T-helper 1 cell (primary cell): ENCODE results near the gene DPP6.
"Not testable (repeated sequence)": the region's sequence is repeated elsewhere in the genome, so short reads cannot be mapped to it uniquely, and the experiment has no call there.

Experiments used
- DNase-seq, 5 donors: peaks; one replicate each; pipeline ENCODE4 v3.0.0-alpha.2; 2012 to 2020

Gene DPP6

DNA sequence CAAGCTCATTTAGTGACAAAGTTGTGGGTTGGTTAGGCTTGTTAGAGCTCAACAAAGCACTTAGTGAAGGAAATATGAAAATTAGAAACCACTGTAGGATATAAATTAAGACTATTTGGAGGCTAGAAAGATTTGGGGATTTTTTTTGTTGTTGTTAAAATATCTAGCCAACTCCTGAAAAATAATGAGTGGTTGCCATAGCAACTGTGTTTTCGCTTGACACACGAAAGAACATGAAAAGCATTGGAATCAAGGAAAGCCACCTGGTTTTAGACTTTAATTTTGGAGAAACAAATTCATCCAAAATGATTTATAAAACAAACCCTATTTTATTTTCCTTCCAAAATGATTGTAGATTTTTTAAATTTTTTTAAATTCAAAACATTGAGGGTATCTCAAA, 26.3 kb downstream of the DPP6 start:
- not testable (repeated sequence) for DNase-seq

DNA sequence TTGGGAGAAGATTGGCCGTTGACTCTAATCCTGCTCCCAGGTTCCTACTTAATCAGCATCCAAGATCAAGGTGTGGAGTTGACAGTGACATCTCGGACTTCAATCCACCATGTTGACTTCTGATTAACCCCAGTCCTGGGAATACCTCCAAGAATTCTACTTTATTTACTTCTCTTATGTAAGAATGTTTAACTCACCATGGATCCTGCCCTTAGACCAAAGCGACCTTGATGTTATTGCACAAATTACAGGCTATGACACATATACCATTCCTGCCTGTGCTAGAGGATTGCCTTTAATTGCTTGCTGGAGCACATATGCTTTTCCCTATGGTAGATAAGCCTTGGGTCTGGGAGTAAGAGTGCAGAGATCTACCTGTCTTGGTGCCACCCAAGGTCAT, 28.1 kb downstream of the DPP6 start:
- DNase-seq = not testable (repeated sequence)

DNA sequence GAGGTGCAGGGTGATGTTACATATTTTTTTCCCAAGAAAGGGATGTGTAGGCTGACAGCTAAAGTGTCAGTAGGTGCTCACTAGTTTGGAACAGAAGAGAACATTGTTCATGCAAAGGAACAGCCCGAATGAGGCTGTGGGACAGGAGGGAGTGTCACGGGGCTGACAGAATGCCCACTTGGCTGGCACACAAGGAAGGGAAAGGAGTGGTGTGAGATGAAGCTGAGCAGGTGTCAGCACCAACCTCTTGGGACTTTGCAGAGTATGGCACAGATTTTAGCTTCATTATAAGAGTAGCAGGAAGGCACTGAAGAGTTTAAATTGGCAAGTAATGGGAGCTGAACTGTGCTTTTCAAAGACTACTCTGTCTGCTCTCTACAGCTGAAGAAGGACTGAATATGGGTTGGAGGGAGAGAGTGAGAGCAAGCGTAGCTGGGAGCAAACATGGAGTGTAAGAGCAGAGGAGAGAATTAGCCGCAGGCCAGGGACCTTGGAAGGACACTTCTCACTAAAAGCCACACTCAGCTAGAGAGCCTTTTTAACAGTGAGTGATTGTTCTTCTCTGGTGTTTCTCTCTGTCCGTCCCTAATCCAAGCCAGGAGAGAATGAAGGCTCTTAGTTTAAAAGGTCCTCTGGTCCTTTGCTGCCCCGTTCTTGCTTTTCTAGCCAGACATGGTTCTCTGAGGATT, 35.0 kb downstream of the DPP6 start:
- DNase-seq = not testable (repeated sequence)

DNA sequence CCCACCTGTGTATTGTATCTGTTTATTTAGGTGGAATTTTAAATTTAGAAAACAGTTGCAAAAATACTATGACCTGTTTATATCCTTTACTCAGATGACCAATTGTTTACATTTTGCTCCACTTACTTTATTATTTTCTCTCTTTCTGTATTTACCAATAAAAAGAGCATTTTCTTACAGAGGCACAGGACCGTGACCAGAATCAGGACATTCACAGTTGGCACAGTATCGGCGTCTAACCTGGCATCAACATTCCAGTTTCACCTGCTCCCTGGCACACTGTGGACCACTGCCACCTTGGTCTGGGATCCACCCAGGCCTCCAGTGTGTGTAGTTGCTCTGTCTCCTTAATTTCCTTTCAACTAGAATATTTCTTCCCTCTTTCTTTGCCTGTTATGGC, 39.9 kb downstream of the DPP6 start:
- not testable (repeated sequence) for DNase-seq

DNA sequence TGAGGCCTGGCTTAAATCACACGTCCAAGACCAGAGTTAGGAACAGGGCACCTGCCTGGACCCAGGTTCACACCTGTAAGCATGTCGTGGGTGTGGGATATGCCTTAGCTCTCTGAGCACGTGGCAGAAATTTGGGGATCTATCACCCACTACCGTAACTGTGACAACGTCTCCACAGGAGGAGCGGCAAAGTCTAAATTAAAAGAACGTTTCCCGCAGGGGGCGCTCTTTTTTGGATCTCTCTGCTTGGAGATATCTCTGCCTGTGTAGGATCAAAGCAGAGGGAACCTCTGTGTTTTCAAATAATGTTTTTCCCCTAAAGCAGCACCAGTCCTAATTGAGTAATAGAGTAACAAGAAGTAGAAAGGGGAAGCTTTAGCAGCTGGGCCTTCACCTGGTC, 43.0 kb downstream of the DPP6 start:
- DNase-seq = not testable (repeated sequence)

DNA sequence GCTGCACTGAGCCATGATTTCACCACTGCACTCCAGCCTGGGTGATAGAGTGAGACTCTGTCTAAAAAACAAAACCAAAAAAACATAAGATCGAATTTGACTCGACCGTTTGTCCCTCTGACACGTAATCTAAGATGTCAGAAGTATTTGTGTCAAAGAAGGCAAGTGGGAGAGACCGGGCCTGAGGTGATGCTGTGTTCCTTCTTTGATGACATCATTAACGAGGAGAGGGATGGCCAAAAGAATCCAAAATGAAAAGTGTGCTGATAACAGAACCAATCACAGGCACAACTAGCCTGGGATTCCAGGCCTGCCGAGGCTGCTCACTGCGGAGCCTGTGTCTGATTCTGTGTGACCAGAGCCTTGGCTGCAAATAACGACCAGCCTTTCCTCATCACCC, 52.9 kb downstream of the DPP6 start:
- DNase-seq = not testable (repeated sequence)

DNA sequence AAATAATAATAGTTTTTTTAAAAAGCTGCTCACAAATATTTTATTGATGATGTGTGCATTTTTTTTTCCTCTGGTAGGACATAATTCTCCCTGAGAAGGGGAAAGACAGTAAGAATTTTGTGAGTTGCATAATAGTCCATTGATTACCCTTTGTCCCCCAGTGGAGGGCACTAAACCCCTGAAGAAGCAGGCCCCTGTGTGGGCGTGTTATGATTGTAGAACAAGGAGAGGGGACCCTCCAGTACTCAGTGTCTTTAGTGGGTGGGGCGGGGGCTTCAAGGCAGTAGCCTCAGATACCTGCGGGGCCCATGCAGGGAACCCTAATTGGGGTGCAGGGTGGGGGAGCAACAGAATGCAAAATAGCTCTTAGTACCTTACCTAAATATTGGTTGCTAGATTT, 57.4 kb downstream of the DPP6 start:
- DNase-seq = not testable (repeated sequence)

DNA sequence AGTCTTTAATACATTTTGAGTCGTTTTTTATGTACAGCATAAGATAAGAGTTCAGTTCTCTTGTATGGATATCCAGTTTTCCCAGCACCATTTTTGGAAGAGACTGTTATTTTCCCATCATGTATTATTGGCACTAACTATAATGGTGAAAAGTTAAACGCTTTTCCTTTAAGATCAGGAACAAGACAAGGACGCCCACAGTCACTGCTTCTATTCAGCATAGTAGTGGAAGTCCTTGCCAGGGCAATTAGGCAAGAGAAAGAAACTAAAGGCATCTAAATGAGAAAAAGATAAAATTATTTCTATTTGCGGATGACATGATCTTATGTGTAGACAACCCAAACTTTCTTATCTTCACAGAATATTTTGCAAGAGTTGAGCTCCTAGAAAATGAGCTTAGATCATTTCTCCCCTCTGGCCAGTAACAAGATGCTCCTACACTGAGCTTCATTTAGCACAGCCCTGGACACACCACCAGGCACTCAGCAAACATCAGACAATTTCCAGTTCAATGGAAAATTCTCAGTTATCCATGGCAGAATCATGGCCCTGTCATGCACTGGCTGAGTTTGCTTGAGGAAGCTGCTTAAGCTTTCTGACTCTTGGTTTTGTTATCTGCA, 61.6 kb downstream of the DPP6 start:
- DNase-seq = not testable (repeated sequence)

DNA sequence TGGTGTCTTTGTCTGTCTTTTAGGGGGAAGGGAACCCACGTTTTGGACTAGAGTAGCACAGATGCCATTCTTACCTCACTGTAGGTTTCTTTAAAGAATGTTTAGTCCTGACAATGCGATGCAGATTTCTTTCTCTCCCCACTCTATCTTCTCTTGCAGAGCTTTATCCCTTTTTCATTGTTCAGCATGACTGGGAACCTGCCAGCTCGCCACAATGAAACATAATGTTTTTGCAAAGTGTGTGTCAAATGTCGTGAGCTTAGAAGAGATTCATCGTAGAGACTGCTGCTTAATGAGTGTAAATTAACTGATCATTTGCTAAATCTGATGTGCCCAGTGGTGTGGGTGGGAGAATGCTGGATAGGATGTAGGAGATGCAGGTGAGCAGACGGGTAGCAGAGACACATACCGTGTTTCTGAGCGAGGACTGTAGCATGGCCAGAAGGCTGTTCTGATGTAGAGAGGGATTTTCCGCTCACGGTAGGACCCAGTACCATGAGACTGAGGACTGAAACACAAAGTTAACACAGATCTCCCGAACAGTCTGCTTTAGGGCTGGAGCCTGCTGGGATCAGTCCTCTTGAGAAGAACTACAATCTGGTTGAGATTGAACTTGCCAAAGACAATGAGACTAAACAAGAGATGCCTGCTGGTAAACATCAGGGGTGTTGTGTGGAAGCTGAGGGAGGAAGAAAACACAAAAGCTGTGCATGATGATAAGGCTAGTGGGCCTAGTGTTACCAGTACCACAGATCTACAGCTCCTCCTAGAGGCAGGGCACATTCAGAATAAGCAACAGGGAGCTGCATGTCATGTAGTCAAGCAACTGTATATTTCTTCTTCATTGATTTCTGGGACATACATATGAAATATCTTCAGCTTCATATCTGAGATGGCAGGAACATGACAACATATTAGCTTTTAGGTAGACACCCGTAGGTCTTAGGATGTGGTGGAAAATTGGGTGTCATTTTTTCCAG, 65.5 kb downstream of the DPP6 start:
- not testable (repeated sequence) for DNase-seq

DNA sequence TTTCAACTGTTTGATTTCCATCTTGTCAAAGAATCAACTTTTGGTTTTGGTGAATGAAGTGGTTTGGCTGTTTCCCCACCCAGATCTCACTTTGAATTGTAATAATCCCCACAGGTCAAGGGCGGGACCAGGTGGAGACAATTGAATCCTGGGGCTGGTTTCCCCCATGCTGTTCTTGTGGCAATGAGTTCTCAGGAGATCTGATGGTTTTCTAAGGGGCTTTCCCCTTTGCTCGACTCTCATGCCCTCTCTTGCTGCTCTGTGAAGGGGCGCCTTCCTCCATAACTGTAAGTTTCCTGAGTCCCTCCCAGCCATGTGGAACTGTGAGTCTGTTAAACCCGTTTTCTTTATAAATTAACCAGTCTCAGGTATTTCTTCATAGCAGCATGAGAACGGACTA, 68.6 kb downstream of the DPP6 start:
- DNase-seq = not testable (repeated sequence)

DNA sequence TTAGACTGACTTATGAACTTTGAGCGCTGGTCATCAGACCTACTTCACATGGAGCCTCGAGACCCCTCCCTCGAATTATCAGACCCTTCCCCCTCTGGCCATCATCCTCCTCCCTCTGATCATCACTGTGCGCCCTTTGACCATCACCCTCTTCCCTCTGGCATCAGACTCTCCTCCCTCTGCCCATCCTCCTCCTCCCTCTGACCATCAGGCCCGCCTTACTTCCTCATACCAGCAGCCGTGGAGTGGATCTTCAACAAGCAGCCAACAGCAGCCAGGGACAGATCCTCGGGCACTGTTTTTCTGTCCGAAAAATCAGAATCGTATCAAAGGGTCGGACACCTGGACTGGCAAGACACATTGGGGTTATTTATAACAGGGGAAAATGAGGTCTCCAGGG, 70.5 kb downstream of the DPP6 start:
- DNase-seq = not testable (repeated sequence)

DNA sequence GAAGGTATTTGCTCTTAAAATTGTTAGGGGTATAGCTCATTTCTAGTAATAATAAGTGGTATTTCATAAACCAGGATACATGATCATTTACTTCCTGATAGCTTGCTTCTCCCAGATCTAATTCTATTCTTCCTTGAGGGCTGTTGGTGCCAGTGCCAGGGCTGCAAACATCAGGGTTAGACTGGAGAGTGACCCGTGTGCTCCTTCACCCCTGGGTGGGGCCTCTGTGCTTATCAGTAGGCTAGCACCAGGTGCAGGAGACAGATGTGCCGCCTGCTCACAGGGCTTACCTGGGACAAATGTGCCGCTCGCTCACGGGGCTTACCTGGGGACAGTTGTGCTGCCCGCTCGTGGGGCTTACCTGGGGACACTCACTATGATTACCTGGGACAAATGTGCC, 71.2 kb downstream of the DPP6 start:
- DNase-seq = not testable (repeated sequence)

DNA sequence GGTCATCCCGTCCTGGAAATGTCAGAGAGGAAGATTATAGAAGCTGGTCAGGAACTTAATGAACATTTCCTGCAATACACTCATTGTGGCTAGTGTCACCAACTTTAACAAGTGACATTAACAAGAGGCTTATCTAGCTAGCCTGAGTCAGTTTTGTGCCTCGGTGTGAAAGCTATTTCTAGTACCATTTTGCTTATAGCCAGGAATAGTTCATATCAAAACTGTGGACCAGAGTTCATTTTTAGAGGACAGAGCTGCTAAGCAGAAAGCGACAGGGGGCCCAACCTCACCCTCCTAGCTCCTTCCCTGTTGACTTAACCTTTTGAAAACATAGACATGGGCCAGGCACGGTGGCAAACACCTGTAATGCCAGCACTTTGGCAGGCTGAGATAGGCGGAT, 76.9 kb downstream of the DPP6 start:
- not testable (repeated sequence) for DNase-seq

DNA sequence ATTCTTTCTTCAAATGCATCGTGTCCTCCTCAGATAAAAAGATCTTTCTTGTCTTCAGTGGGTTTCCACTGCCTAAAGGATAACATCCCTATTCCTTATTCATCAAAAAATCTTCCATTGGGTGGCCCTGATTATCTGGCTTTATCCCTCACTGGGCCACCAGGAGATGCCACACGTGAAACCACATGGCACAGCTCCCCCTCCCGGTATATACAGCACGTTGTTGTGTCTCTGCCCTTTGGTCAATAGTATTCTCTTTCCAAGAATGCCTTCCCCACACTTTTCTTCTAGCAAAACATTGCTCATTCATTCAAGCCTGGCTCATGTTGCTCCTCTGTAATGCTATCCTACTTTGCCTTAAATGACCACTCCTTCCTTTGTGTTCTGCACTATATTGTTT, 80.4 kb downstream of the DPP6 start:
- not testable (repeated sequence) for DNase-seq

DNA sequence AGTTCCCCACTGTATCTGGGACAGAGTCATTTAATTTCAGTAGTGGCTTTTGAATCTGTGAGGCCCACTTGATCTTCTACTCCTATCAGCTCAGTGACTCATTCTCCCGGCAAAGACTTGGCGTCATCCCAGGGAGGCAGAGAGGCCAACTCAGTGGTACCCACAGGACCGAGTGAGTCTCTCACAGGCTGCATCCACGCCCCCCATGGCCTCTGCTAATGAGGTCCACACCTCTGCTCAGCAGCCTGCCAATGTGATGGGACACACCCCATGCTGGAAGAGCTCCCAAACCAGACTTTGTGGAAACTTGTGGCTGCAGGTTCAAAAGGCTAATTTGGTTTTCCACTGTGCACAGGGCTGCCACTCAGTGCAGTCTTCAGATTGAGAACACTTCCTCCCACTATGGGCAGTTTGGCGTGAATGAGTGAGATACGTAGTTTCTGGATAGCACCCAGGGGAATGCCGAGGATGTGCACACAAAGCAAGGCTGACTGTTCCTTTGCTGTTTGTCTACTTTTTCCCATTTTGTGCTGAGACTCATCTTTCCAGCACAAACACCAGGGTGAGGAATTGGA, 81.6 kb downstream of the DPP6 start:
- not testable (repeated sequence) for DNase-seq

DNA sequence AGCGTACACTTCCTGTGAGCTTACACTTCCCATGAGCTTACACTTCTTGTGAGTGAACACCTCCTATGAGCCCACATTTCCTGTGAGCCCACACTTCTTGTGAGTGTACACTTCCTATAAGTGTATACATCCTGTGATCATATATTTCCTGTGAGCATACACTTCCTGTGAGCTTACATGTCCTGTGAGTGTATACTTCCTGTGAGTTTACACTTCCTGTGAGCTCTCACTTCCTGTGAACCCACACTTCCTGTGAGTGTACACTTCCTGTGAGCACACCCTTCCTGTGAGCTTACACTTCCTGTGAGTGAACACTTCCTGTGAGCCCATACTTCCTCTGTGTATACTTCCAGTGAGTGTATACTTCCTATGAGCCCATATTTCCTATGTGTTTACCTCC, 82.5 kb downstream of the DPP6 start:
- DNase-seq = not testable (repeated sequence)

DNA sequence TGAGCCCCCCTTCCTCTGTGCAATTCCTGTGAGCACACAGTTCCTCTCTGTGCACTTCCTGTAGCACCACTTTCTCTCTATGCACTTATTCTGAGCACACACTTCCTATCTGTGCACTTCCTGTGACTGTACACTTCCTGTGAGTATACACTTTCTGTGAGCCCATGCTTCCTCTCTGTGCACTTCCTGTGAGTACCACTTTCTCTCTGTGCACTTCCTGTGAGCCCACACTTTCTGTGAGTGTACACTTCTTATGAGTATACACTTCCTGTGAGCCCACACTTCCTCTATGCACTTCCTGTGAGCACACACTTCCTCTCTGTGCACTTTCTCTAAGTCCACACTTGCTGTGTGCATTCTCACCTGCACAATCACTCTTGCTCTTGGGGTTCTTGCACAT, 83.4 kb downstream of the DPP6 start:
- DNase-seq = peak in 1 of 5 donors; percentile 2

DNA sequence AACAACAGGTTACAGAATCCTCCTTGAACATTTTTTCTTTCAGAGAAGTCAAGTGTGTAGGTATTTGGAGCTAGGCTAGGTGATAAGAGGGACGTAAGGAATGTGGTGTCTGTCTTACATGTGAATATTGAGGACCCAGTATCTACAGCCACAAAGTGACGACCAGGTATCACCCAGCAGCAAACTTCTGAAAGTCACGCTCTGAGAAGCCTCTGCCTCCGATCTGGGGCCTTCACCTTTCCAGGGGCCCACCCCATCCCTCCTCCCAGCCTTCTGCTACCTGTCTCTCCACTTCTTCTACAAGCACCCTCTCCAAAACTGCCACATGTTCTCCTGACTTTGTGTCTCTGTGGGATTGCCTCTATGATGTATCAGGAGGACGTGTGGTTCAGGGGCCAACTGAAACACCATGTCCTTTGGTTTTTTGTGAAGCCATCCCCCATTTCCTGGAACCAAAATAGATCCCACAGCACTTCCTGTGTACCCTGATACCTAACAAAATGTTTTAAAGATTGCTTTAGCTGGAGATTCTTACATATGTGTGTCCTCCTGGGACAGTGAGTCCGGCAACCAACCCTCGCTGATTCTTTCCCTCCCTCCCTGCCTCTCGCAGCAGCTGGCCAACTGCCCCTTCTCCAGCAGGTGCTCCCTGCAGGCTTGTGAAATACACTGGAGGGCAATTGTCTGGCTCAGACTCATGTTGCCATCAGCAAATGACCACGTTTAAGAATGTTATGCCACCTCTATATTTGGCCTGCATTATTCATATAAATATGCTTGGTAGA, 93.9 kb downstream of the DPP6 start:
- not testable (repeated sequence) for DNase-seq

DNA sequence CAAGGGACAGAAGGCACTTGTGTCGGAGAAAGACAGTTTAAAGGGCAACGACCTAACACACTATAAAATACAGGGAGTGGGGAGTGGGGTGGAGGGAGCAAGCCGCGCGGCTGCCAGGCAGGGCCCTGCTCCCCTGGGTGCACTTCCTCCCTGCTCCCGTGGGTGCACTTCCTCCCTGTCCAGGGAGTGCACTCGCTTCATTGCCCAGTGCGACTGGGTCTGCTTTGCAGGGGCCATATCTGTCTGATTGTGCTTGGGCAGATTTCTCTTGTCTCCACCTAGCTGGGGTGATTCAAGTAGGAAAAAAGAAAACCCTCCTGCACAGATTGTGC, 94.5 kb downstream of the DPP6 start:
- not testable (repeated sequence) for DNase-seq

DNA sequence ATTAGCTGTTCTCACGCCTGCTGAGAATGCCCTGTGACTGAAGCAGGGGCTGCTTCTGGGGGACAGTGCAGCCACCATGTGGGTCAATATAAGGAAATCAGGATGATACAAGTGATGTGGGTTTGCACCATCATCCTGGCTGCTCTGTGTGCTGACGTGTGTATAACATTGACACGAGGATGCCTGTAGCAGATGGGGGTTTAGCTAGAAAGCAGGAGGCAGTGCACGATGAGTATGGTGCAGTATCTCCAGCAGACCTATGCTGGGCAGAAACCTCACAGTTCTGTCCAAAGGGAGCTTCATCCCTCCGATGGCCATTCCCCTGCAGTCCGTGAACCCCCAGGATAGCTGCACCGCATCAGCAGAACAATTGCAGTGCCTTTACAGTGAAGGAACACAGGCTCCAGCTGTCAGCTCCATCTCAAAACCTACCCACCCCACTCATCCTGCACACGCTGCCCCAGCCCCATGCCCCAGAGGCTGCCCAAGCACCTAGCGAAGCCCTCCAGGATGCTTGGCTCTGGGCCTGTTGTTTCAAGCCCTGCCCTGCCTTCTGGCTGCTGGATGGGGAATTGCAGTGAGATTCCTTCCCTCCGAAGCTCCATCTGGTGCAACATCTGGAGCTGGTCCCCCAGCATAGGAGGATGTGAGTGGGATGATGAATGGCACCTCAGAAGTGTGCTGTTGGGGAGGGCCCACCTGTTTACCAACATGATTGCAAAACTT, 96.8 kb downstream of the DPP6 start:
- not testable (repeated sequence) for DNase-seq

DNA sequence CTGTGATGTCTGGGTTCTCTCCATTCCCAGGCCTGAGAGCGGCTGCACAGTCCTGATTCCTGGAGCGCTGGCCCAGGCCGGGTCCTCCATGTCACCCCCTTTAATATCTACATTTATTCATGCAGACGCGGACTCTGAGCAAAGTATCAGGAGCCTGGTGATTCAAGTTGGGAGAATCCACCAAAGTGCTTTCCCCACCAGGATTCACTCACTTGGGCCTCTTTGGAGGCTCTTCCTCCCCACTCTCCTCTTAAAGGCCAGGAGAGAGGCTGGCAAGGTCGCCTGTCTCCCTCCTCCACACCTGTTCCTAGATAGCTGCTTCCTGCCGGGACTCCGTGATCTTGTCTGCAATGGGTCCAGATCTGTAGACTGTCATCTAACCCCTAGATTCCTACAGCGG, 98.5 kb downstream of the DPP6 start:
- not testable (repeated sequence) for DNase-seq

DNA sequence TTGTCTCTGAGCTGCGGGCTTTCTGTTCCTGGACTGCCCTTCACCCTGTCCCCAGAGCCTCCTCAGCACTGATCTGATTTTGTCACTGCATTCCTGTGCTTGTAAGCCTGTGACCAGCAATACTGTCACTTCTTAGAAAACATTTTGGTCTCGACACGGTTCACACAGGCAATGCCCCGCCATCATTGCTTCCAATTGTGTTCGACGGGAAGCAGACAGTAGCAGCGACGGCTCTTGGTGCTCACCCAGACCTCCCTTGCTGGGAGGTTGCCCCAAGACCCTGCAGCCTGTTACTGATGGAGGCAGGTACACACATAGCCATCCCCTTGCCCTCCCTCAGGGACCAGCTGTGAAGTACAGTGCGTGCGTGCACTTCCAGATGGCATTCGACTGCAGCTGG, 99.1 kb downstream of the DPP6 start:
- not testable (repeated sequence) for DNase-seq
